ENCODE results near the gene BABAM2. TPM values are rescaled to one million over a fixed set of nuclear protein-coding genes. Genes with fewer than 3 reads are reported as not detected.

The BABAM2 gene
- total RNA-seq, 3 donors from 2014 or later (not counting 1 experiment from before 2014, with no cell fraction given), result 54.6 to 66.1 (median 59.5) TPM

DNA sequence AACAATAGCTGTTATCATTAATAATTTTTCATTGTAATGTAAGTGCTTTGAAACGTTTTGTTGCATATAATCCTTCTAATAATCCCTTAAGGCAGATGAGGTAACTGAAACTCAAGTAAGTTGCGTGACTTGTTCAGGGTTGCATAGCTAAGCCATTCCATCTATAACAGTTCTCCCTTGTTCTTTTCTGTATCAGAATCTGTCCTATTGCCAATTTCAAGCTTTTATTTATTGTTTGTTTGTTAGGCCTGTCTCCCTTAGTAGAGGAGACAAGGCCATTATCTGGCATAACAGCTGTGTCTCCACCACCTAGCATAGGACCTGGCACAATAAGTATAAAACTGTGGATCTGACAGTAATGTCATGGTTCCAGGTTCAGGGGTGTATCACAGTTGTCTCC, 19.4 kb downstream of the BABAM2 start:
- Histone ChIP-seq H3K9me3 (ENCODE audit: control insufficient read depth, insufficient read depth, low read length) (no peaks in the 10 kb centered on the region), H3K27ac (ENCODE audit: low read length) (no peak overlapping the region), H3K4me3 (ENCODE audit: low read length) (no peak overlapping the region), H3K36me3 (ENCODE audit: control insufficient read depth, insufficient read depth, low read length) (peaks cover 2% of the 10 kb centered on the region), H3K4me1 (ENCODE audit: control insufficient read depth, insufficient read depth, low read length) (no peaks in the 10 kb centered on the region), H3K27me3 (ENCODE audit: control insufficient read depth, insufficient read depth, low read length) (no peaks in the 10 kb centered on the region)
- DNase-seq (no peak), ATAC-seq (no peak)
- no peak overlapping the region for H3K27ac Mint-ChIP-seq
- H3K9me3 Mint-ChIP-seq, result no peaks in the 10 kb centered on the region
- H3K36me3 Mint-ChIP-seq, result no peaks in the 10 kb centered on the region
- H3K4me3 Mint-ChIP-seq, result no peak overlapping the region
- peaks cover 16 to 23% of the 10 kb centered on the region in 2 donors for H3K4me1 Mint-ChIP-seq
- no peaks in the 10 kb centered on the region for H3K27me3 Mint-ChIP-seq (ENCODE audit: low read depth in 2 of 2)
- intact Hi-C loops (cut with micrococcal nuclease), result no loop called here
- 92% methylated on average over 2 of the region's 2 CpGs for WGBS (ENCODE audit: insufficient coverage)
- no peak for TF ChIP-seq CTCF (IDR thresholded peaks at IDR 0.05)

DNA sequence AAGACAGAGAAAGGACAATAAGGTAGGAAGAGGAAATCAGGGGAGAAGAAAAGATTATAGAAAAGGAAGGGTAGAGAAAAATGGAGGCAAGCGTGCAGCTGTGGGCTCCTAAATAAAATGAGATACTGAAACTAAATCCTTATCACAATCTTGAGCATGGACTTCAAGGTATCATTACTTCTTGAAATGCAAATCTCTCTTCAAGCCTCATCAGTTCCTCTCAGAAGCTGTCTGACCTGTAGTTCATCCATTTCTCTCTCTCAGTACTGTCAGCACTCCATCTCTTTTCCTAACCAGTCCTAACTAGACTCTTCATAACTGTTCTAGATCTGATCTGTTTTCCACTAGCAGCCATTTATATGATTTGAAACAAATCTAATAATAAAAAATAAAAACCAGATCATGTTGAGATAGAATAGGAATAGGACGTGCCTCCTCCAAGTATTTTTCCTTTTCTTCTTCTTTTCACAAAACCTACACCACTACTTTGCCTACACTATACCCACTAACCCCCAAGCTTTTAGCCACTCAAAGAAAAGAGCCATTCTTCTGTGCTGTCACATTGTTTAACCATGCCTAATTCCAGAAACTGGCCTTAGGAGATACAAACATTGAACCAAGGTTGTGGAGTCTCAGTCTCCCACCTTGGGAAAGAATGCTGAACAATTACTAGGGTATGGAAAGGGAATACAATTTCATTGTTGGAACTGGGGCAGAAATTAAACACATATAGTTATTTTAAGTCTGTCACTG, 21.1 kb downstream of the BABAM2 start:
- no peaks in the 10 kb centered on the region for H3K27me3 Mint-ChIP-seq (ENCODE audit: low read depth in 2 of 2)
- intact Hi-C loops (cut with micrococcal nuclease), result no loop called here
- H3K27ac Mint-ChIP-seq, result peak overlapping the region; percentile 6 to 31
- DNase-seq (no peak), ATAC-seq (no peak)
- 95% methylated on average over 2 of the region's 2 CpGs for WGBS (ENCODE audit: insufficient coverage)
- H3K9me3 Mint-ChIP-seq, result no peaks in the 10 kb centered on the region
- no peaks in the 10 kb centered on the region for H3K9me3 ChIP-seq (ENCODE audit: control insufficient read depth, insufficient read depth, low read length)
- H3K4me3 Mint-ChIP-seq, result no peak overlapping the region
- no peaks in the 10 kb centered on the region for H3K36me3 Mint-ChIP-seq
- H3K4me1 ChIP-seq (ENCODE audit: control insufficient read depth, insufficient read depth, low read length), result no peaks in the 10 kb centered on the region
- TF ChIP-seq CTCF (IDR thresholded peaks at IDR 0.05), result no peak
- peaks cover 2% of the 10 kb centered on the region for H3K36me3 ChIP-seq (ENCODE audit: control insufficient read depth, insufficient read depth, low read length)
- H3K4me3 ChIP-seq (ENCODE audit: low read length), result no peak overlapping the region
- no peaks in the 10 kb centered on the region for H3K27me3 ChIP-seq (ENCODE audit: control insufficient read depth, insufficient read depth, low read length)
- H3K27ac ChIP-seq (ENCODE audit: low read length), result no peak overlapping the region
- H3K4me1 Mint-ChIP-seq, result peaks cover 11 to 12% of the 10 kb centered on the region in 2 donors

DNA sequence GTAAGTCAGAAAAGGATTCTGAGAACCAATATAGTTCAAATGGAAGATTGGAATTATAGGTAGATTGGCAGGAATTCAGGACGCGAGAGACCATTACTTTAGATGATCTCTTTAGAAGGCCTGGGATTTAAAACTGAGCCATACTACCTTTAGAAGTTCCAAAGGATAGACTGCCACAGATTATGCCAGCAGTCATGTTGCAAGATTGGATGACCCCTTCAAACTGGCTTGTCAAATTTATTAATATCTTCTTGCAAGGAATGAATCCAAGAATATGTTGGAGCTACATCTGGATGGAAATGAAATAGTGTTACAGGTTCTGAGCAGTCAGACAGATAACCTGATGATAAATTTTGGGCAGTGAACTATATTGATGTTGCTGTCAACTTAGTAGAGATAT, 22.0 kb downstream of the BABAM2 start:
- WGBS (ENCODE audit: insufficient coverage), result 96% methylated on average over 2 of the region's 2 CpGs
- DNase-seq, result no peak
- Mint-ChIP-seq H3K36me3 (no peaks in the 10 kb centered on the region), H3K27ac (peak overlapping the region; percentile 10 to 16), H3K4me1 (peaks cover 8 to 12% of the 10 kb centered on the region in 2 donors), H3K4me3 (no peak overlapping the region), H3K9me3 (no peaks in the 10 kb centered on the region), H3K27me3 (ENCODE audit: low read depth in 2 of 2) (no peaks in the 10 kb centered on the region)
- ATAC-seq, result no peak
- intact Hi-C loops (cut with micrococcal nuclease), result no loop called here
- no peak overlapping the region for H3K4me3 ChIP-seq (ENCODE audit: low read length)
- H3K27ac ChIP-seq (ENCODE audit: low read length), result no peak overlapping the region
- peaks cover 2% of the 10 kb centered on the region for H3K36me3 ChIP-seq (ENCODE audit: control insufficient read depth, insufficient read depth, low read length)
- no peak for TF ChIP-seq CTCF (IDR thresholded peaks at IDR 0.05)
- no peaks in the 10 kb centered on the region for H3K27me3 ChIP-seq (ENCODE audit: control insufficient read depth, insufficient read depth, low read length)
- H3K4me1 ChIP-seq (ENCODE audit: control insufficient read depth, insufficient read depth, low read length), result no peaks in the 10 kb centered on the region
- no peaks in the 10 kb centered on the region for H3K9me3 ChIP-seq (ENCODE audit: control insufficient read depth, insufficient read depth, low read length)
